Pericardium fibroblast (primary cell): ENCODE measurements around the gene AKR1B1. TPM values are rescaled to one million over a fixed set of nuclear protein-coding genes. Genes with fewer than 3 reads are reported as not detected.

Source experiments
- total RNA-seq: library from RNA; depleted of rRNA; stranded (reverse); fragments of >200 nt; gene quantifications from 2 replicates; pipeline ENCODE4 v1.2.3, GENCODE V29; 2015

Gene AKR1B1
- 42.7 and 108 TPM in 2 replicates for total RNA-seq

GRCh38 chr7:134458806-134459698 is at the start of gene AKR1B1:
Gene AKR1B1, minus strand, starts transcription at chr7:134459100. Its CDS starts 38 bp downstream, at chr7:134459062.

Other genes starting within 250 kb of the AKR1B1 start
- 8.2 and 9.1 TPM in 2 replicates for gene SLC35B4, start 142.2 kb downstream of the AKR1B1 start, total RNA-seq
- 5.9 TPM in 1 of 2 replicates, not detected in the other for gene AKR1B10, start 68.5 kb upstream of the AKR1B1 start, total RNA-seq
- gene AKR1B15, start 90.0 kb upstream of the AKR1B1 start, total RNA-seq: not detected in 2 replicates
- 7.1 and 14.8 TPM in 2 replicates for gene BPGM, start 187.8 kb upstream of the AKR1B1 start, total RNA-seq